GM18870 (cell line): Measurements from ENCODE around the gene NPEPL1.

Experiments used
- ATAC-seq: cut with Tn5 transposase; IDR thresholded peaks from one replicate; pipeline ENCODE4 v1.9.1; 2021; ENCODE audit warnings: moderate library complexity; ENCODE audit not compliant: unreplicated experiment

The NPEPL1 gene

DNA sequence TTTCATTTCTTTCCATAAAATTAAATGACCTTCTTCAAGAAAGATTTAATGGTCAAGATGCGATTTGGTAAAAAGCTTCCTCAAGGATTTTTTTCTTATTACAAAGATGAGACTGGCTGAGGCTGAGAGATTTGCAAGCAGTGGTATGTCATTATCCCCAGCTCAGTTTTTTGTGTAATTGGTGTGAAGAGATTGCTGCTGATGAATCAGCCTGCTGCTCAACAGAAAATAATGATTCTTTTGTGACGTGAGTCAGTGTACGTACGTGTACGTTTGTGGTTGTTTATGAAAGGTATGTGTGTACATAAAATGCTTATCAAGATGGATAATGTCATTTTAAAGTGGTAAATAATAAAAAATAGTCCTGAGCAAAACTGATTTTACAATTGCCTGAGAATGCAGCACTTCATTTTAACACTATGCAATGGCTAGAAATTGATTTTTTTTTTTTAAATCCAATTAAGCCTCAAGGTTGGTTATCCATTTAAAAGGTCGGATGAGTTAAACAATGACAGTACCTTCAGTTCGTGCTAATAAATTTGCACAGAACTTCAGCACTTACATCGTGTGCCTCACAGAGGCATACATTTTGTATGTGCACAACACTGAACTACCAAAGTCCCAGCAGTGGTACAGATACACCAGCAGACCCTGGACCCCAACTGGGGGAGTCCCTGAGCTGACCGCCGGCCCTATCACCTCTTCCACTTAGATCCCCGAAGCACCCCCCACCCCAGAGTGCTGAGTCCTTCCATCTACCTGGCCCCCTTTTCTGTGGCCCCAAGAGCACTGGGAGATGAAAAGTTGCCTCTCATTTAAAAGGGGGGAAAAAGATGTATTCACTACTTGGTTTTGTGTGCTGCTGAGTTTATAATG lies 9.7 kb upstream of the NPEPL1 start:
- ATAC-seq, result no peak

DNA sequence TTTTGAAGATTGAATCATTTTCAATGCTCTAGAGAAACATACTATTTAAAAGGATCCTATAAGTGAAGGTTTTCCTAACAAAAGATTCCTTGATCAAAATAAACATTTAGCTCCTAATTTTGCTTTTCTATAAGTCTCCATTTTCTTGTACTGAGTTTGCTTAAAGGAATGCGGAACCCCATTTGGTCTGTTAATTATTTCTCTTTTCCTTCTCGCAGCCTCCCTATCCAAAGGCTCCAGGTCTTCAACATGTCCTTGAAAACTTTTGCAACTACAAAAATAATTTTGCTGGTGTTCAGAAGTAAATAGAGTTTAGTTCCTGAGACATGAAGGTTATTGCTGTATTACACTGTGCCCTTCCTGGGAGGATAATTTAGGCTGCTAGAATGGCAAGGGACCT lies 8.3 kb upstream of the NPEPL1 start:
- no peak for ATAC-seq

DNA sequence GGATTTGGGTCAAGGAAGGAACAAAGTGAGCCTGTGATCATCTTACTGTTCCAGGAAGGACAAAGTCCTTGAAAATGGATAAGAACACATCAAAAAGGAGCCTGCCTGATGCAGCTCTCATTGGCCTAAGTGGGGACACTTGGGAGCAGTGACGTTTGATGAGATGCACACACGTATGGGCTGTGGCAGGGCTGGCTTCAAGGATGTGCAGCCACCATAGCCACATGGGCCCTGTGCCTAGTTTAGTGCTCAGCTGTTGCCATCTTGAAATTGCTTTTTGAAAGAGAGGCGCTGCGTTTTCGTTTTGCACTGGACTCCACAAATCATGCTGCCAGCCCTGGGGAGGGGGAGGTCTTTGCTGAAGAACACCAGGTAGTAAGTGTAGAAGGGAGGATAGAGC lies 6.6 kb upstream of the NPEPL1 start:
- ATAC-seq, result no peak

DNA sequence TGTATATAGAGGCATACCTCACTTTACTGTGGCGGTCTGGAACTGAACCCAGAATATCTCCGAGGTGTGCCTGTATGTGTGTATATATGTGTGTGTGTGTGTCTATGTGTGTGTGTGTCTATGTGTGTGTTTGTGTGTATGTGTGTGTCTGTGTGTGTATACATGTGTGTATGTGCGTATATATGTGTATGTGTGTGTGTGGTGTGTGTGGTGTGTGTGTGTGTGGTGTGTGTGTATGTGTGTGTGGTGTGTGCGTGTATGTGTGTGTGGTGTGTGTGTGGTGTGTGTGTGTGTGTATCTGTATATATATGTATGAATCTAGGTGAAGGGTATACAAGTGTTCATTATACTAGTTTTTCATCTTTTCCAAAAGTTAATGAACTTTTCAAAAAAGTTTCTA lies 4.2 kb upstream of the NPEPL1 start:
- ATAC-seq, result no peak

DNA sequence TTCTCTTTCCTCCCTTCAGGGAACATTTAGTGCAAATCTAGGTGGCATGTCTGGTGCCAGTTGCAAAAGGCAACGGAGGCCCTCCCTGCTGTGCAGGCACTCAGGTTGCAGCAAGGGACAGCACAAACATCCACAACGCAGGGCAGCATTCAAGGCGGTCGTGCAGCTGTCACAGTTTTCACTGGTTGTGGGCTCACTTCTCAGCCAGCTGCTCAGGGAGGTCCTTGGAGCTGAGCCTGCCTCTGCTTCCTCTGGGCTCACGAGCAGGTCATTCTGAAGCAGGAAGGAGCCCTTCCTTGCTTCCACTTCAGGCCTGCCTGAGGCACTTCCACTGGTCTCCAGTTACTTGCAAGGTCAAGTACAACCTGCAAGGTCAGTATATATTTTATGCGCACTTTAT lies 3.8 kb upstream of the NPEPL1 start:
- no peak for ATAC-seq

DNA sequence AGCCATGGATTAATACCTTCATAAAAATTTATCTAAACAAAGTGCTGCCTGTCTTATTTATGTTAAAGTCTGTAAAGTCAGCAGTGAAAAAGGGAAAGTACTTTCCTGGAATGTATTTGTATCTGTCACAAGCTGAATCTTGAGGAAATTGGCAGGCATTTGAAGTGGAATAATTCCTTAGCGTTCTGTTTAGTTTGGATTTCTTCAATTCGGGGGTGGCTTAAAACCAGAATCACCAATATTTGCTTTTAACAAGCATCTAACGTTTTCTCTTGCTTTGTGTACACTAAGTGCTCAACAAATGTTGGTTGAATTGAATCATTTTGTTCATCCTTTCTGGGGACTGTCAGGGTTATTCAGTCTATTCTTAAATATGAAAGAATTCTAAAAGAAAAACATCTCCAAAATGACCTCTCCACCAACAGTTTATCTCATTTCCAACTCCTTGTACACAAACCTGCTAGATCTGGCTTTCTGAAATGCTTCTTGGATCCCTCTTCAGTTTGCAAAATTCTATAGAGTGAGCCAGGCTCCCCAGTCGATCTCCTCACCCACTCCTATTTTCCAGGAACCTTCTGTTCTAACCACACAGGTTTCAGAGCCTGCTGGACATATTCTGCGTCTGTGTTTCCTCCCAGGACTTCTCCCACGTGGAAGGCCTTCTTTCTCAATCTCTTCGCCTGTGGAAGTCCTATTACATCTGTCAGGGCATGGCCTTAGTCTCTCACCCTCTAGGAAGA lies 2.0 kb upstream of the NPEPL1 start:
- ATAC-seq, result no peak

DNA sequence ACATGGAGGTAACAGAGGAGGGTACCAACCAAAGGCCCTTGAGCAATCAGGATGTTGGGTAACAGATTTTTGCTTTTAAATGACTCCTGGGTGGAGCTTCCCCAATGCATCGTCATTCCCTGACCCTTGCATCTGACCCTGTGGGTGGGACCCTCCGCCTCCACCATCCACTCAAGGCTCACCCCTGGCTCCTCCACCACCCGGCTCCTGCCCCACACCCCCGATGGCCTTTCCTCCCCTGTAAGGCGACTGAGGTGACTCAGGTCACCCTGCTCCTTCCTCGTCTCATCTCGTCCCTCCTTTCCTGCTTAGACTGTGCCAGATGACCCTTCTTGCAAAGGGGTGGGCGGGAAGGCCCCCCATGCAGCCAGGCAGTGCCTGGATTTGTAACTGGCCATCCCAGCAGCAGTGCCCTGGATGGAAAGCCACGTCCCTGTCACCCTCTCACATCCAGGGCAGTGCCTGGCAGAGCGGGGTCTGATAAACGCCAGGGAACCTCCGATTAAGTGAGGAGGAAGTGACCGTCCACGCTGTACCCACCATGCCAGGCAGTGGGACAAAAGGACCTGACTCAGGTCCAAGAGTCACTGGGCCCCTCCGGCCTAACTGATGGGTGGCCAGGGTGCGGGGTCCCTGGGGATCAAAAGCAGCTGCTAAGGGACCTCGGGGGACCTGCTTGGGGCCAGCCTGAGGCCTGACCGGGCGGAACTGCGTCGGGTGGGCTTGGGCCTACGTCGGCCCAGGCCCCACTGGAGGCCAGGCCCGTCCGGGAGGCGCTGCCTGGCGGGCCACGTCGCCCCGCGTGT lies 624 bp upstream of the NPEPL1 start:
- ATAC-seq, result no peak

DNA sequence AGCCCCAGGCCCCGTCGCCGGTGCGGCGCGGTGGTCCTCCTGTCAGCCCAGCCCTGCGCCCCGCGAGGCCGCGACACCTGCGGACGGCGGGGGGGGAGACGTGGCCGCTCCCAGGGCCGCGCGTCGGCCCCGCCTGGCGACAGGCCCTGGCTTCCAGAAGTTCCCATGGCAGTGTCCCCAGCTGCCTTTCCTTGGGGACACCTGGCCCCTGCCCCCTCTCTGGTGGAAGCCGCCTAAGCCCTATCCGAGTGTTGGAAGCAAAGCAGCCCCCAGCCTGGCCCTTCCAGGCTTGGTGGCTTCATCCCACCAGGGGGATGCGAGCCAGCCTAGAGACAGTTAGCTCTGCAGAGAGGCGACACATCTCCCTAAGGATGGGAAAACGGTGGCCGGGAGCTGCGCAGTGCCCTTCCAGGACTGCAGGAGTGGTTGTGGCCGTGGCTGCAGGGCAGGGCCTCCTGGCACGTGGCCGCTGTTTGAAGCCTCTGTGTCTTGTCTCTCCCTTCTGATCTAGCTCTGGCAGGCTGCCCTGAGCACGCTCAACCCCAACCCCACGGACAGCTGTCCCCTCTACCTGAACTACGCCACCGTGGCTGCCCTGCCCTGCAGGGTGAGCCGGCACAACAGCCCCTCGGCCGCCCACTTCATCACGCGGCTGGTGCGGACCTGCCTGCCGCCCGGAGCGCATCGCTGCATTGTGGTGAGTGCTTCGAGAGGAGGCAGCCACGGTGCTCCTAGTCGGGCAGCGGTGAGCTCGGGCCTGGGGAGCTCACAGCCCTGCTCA lies 816 bp downstream of the NPEPL1 start:
- ATAC-seq, result no peak

DNA sequence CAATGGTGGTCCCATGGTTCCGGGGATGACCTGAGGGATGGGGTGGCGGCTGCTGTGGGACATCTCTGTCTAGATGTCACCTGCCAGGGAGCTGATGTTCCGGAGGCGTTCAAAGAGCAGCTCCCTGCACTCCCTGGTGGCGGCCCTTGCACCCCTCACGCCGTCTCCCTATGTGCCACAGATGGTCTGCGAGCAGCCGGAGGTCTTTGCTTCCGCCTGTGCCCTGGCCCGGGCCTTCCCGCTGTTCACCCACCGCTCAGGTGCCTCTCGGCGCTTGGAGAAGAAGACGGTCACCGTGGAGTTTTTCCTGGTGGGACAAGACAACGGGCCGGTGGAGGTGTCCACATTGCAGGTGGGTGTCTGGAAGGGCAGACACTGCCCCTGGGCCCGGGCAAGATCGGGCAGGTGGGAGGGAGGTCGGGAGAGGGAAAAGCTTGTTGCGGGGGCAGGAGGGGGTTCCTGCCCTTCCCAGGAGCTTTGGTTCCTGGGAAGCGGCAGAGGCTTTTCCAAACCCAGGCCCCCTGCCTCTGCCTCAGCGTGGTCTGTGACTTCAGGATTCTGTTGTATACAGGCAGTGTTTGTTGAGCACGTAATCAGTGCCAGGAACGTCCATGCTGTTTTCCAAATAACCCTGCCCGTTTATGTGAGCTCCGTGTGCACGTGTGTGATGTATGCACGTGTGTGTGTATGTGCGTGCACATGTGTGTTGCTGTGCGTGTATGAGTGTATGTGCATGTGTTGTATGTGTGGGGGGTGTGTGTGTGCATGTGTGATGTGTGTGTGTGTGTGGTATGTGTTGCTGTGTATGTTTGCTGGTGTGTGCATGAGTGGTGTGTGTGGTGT lies 1.9 kb downstream of the NPEPL1 start:
- ATAC-seq, result no peak

DNA sequence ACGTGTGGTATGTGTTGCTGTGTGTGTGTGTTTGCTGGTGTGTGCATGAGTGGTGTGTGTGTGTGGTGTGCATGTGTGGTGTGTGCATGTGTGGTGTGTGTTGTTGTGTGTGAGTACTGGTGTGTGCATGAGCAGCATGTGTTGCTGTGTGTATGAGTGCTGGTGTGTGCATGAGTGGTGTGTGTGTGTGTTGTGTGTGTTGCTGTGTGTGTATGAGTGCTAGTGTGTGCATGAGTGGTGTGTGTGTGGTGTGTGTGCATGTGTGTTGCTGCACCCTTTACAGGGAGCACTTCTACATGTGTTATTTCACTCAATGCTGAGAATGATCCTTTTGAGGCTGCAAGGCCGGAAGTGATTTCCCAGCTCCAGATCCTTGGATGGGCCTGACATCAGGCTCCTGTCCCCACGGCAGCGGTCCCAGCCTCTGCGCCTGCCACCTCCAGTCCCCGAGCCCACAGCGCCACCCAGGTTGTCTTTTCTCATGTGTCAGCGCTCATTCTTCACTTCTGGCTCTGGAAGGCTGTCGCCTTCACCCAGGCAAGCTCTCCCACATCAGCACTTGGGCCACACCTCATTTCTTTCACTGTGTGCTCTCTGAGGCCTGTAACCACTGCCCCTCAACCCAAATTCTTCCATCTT lies 2.6 kb downstream of the NPEPL1 start:
- no peak for ATAC-seq

DNA sequence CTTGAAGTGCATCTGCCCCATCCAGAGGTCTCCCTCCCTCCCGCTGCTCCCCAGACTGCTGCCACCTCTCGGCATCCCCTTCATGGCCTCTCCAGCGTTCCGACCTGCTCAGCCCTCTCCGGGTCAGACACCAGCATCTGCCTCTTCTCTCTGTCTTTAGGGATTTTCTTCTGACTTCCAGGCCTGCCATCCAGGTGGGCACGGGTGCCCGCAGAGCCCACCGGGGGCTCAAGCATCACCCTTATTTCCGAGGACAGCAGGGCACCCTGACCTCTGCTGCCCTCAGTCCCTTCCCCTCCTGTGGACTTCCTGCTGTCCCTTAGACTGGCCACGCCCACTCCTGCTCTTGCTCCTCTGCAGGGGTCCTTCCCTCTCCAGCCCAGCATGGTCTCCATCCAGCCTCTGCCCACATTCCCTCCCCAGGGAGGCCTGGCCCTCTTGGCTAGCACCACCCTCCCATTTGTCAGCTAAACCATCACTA lies 3.3 kb downstream of the NPEPL1 start:
- ATAC-seq, result no peak

DNA sequence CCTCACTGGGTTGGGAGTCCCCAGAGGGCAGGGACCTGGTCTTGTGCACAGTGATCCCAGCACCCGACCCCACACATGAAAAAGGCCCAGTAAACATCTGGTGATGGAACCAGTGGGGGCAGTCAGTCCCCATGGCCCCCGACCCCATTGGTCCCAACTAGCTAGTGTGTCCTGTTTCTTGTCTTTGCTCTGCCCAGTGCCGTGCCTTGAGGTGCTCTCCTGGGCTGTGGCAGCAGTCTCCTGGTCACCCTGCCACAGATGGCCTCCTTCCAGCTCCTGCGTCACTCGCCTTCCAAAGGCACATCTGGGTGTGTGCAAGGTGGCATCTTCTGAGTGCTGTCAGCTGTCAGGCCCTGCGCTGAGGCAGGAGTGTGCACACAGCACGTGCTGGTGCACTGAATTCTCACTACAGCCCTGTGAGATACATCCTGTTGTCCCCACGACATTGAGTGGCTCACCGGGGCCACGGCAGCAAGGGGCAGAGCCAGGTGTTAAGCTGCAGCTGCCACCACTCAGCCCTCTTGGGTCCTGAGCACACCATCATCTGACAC lies 3.9 kb downstream of the NPEPL1 start:
- no peak for ATAC-seq

DNA sequence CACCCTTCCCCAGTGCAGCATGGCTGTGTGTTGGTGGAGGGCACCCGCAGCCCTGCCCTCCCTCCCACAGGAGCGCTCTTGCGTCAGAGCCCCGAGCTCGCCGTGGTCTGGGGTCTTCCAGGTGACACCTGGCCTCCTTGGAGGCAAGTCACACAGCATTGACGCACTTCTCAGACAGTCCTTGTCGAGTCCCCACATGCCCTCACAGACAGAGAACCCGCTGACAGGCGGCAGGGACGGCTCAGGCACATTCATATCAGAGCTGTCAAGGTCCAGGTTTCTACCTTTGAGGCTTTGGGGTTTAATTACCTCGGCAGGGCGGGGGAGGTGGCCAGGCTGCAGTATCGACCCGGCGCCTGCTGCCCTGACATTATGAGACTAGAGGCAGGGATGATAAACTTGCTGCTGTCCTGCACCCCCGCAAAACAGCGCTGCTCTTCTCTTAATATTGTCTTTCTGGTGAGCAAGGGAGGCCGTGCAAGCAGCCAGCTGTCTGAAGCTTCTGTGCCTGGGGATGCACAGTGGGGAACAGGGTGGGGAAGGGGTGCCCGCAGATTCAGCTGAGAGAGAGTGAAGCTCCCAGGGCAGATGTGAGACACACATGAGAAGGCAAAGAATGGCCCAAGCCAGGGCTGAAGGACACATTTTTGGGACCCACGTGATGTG lies 4.7 kb downstream of the NPEPL1 start:
- ATAC-seq, result no peak

DNA sequence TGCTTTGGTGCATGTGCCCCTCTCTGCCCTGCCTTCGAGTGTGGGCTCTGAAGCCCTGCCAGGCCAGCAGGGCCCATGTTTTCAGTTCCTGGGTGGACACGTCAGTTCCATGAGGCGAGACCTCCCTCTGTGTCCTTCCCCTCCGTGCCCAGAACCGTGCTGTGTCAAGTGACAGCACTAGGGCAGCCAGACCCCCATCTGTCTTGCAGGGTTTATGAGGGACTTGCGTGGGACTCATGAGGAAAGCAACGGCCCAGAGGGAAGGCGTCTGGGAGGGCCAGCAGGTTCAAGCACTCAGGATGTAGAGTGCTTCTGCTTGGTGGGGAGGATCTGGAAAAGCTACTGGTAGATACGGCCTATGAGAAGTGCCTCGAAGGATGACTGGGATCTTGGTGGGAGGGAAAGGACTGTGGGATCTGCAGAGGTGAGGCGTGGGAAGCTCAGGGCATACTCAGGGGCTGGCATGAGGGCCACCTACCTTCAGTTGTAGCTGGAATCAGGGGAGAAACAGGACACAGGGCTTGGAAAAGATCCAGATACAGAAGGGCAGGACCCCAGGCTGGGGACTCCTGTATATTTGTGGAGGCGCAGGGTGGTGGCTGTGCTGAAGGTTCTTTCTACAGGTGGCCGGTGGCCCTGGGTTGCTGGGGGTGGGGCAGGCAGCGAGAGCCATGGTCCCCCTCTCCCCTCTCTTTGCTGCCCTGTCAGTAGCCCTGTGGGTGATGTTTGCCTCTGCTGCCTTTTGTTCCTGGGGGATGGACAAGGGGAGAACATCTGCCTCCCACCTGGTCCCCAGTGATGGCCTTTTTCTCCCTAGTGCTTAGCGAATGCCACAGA lies 5.5 kb downstream of the NPEPL1 start:
- no peak for ATAC-seq

DNA sequence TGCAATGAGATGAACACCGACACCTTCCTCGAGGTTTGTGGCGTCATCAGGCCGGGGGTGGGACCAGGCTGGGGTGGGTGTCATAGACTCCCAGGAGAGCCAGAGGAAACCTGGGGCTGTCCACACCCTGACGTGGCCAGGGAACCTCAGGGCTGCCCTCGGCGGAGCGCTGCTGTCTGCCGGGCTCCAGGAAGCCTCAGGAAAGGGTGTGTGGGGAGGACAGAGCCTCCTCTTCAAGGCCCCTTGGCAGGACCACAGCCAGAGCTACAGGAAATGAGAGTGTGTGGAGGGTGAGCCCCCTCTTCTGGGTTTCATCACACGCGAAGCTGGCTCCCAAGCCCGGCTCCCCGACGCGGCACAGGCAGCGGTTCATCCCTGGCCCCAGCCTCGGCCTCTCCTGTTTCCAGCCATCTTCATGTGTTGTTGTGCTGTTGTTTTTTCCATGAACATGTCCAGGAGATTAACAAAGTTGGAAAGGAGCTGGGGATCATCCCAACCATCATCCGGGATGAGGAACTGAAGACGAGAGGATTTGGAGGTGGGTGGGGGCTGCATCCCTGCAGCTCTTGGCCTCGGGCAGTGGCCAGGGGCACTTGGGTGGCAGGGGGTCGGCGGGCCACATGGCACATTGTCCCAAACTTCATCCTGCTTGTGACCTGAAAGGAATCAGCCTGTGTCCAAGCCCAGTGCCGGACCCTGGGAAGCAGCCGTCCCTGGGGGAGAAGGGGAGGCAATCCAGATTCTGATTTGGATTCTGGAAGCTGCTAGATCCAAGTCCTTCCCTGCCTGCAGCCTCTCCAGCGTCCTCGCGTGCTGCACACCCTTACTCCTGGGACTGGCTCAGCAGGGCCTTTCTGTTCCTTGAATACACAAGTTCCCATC lies 6.4 kb downstream of the NPEPL1 start:
- ATAC-seq, result no peak

DNA sequence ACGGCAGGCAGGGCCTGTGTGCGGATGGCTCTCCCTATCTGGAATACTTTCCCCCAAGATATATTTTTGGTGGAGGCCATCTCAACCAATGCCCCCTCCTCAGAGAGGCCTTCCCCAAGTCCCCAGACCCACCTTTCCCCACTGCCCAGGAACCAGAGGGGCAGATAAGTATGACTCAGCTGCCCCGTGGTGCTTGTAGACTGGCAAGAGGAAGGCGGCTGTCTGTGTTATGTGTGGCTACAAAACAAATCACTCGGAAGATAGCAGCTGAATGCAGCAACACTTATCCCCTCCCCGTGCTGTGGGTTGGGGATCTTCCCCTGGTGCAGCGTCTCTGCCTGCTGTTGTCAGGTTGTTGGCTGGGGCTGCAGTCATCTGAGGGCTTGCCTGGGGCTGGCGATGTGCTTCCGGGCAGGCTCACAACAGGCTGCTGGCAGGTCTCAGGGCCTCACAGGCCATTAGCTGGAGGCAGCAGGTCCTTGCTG lies 7.1 kb downstream of the NPEPL1 start:
- no peak for ATAC-seq
